Measurements from ENCODE around the gene NEK2. TPM values are rescaled to one million over a fixed set of nuclear protein-coding genes. Genes with fewer than 3 reads are reported as not detected.
"Not testable (repeated sequence)": the region's sequence is repeated elsewhere in the genome, so short reads cannot be mapped to it uniquely, and the experiment has no call there.

The NEK2 gene
- total RNA-seq, 1 donor from 2014 or later = 0.77 TPM

DNA sequence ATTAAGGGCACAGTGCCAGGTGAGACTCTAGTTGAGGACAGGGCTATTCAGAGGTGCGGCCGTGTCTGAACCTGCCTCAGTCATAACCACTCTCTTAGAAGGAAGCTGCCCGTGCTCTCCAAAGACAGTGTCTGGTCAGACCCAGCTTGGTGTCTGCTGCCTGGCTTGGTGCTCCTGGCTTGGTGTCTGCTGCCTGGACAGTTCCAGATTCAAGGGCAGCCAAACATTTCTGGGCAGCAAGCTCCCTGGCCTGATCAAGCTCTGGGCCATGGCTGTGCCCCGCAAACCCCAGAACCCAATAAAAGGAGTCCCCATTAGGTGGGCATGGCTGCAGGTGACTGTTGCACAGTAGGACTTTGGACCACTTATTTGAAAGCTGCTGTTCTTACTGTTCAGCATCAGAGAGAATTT lies 27.7 kb downstream of the NEK2 start:
- TF ChIP-seq, protein P1, sequence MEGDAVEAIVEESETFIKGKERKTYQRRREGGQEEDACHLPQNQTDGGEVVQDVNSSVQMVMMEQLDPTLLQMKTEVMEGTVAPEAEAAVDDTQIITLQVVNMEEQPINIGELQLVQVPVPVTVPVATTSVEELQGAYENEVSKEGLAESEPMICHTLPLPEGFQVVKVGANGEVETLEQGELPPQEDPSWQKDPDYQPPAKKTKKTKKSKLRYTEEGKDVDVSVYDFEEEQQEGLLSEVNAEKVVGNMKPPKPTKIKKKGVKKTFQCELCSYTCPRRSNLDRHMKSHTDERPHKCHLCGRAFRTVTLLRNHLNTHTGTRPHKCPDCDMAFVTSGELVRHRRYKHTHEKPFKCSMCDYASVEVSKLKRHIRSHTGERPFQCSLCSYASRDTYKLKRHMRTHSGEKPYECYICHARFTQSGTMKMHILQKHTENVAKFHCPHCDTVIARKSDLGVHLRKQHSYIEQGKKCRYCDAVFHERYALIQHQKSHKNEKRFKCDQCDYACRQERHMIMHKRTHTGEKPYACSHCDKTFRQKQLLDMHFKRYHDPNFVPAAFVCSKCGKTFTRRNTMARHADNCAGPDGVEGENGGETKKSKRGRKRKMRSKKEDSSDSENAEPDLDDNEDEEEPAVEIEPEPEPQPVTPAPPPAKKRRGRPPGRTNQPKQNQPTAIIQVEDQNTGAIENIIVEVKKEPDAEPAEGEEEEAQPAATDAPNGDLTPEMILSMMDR (IDR thresholded peaks at IDR 0.05) = no peak
- H3K9me3 ChIP-seq = no peaks in the 10 kb centered on the region
- intact Hi-C loops (cut with DNase I) = no loop called here

DNA sequence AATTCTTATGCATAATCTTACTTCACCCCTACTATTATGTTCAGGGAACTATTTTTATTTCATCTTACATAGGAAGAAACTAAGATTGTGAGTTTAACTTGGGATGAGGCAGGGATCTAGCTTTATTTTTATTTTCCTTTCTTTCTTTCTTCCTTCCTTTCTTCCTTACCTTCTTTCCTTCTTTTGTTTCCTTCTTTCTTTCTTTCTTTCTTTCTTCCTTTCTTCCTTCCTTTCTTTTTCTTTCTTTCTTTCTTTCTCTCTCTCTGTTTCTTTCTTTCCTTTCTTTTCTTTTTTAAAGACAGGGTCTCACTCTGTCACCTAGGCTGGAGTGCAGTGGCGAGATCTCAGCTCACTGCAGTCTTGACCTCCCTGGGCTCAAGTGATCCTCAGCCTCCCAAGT lies 28.9 kb downstream of the NEK2 start:
- ATAC-seq = no peak

More for the DNA sequence above, 27.7 kb downstream of the NEK2 start:
- H3K36me3 ChIP-seq = no peaks in the 10 kb centered on the region
- no peak overlapping the region for H3K27ac ChIP-seq
- H3K4me1 ChIP-seq = peaks cover 9% of the 10 kb centered on the region
- DNase-seq = no peak
- no peaks in the 10 kb centered on the region for H3K27me3 ChIP-seq (ENCODE audit: low read depth)
- no peak for ATAC-seq
- no peak overlapping the region for H3K4me3 ChIP-seq

DNA sequence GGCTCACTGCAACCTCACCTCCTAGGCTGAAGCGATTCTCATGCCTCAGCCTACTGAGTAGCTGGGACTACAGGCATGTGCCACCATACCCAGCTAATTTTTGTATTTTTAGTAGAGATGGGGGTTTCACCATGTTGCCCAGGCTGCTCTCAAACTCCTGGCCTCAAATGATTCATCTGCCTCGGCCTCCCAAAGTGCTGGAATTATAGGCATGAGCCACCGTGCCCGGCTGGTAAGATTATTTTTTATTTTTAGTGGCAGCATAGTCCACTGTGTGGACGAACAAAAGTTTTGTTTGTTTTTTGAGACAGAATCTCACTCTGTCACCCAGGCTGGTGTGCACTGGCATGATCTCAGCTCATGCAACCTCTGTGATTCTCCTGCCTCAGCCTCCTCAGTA lies 29.8 kb downstream of the NEK2 start:
- H3K9me3 ChIP-seq; DNase-seq; H3K4me1 ChIP-seq; H3K36me3 ChIP-seq; ATAC-seq; H3K27ac ChIP-seq; H3K27me3 ChIP-seq (ENCODE audit: low read depth); intact Hi-C loops (cut with DNase I); H3K4me3 ChIP-seq: not testable (repeated sequence)

More for the DNA sequence above, 28.9 kb downstream of the NEK2 start:
- H3K9me3 ChIP-seq = no peaks in the 10 kb centered on the region
- H3K27ac ChIP-seq = no peak overlapping the region
- no peak for DNase-seq
- H3K4me3 ChIP-seq = no peak overlapping the region
- TF ChIP-seq, protein P1 (IDR thresholded peaks at IDR 0.05) = no peak
- no peaks in the 10 kb centered on the region for H3K27me3 ChIP-seq (ENCODE audit: low read depth)
- intact Hi-C loops (cut with DNase I) = no loop called here
- H3K4me1 ChIP-seq = peaks cover 9% of the 10 kb centered on the region
- no peaks in the 10 kb centered on the region for H3K36me3 ChIP-seq

DNA sequence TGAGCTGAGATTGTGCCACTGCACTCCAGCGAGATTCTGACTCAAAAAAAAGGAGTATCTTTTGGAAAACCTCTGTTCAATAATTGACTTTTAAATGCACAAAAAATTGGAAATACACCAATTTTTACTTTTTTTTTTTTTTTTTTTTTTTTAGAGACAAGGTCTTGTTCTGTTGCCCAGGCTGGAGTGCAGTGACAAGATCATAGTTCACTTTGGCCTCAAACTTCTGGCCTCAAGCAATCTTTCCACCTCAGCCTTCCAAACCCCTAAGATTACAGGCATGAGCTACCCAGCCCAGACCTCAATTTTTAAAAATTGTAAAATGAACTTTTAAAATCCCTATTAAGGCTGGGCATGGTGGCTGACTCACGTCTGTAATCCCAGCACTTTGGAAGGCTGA lies 30.8 kb downstream of the NEK2 start:
- H3K27ac ChIP-seq = no peak overlapping the region
- no peaks in the 10 kb centered on the region for H3K9me3 ChIP-seq
- no peaks in the 10 kb centered on the region for H3K36me3 ChIP-seq
- ATAC-seq (no peak), DNase-seq (no peak)
- H3K4me1 ChIP-seq = peaks cover 9% of the 10 kb centered on the region
- H3K4me3 ChIP-seq = no peak overlapping the region
- no peaks in the 10 kb centered on the region for H3K27me3 ChIP-seq (ENCODE audit: low read depth)
- TF ChIP-seq, protein P1 (IDR thresholded peaks at IDR 0.05) = no peak
- intact Hi-C loops (cut with DNase I) = no loop called here

DNA sequence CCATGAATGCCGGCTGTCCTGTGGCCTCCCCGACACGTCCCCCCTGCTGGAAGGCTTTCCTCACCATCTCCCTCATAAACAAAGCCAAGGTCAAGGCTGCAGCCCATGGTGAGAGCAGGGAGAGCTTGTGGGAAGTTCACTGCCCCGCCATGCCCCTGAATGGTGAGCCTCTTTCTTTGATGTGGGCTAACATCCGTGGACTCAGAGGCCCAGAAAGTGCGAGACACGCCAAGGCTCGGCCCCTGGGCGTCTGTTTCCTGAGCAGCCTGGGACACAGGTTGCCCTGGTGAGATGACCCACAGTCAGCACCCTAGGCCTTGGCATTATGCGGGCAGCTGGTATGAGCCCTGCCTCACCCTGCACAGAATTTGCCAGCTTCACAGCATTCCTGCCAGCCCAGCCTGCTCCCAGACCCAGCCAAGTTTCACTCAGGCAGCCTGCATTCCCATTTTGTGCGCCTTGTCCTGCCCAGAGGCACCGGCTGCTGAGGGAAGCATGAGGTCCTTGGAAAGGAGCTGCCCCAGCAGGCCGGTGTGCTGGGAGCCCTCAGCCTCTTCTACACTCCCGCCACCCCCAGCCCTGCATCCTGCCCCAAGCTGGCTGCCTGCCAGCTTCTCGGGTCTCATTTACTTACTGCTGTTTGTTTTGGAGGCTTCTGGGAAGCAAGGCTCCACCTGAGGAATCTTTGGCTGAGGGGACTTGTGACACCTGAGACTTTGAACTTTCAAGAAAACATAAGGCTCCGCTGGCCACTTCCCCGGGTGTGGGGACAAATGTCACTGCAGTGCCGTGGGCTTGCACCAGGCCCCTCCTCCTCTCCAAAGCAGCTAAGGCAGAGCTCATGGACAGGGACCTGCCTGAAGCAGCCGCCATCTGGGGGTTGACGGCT lies 31.9 kb downstream of the NEK2 start:
- Histone ChIP-seq H3K27ac (no peak overlapping the region), H3K4me1 (peaks cover 9% of the 10 kb centered on the region), H3K9me3 (no peaks in the 10 kb centered on the region), H3K4me3 (no peak overlapping the region), H3K27me3 (ENCODE audit: low read depth) (no peaks in the 10 kb centered on the region), H3K36me3 (no peaks in the 10 kb centered on the region)
- ATAC-seq (peak; percentile 70 to 83), DNase-seq (peak; percentile 67)
- TF ChIP-seq, protein P1 (IDR thresholded peaks at IDR 0.05) = no peak
- intact Hi-C loops (cut with DNase I) = no loop called here

DNA sequence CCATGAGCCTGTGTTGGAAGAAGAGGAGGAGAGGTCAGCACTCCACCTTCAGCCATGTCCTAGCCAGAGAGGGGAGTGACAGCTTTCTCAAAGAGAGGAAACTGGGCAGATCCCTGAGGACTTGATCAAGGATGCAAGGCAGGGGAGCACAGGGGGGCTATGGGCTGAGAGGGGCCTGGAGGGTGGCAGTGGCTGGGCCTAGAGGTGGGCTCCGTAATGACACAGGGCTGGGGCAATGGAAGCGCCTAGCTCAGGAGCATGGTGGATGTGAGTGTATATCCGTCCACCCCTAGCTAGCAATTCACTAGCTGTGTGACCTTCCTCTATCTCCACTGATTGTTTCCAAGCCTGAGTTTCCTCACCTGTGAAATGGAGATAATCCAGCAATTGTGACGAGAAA lies 32.6 kb downstream of the NEK2 start:
- TF ChIP-seq, protein P1 (IDR thresholded peaks at IDR 0.05) = no peak
- no peak for DNase-seq
- H3K27me3 ChIP-seq (ENCODE audit: low read depth) = no peaks in the 10 kb centered on the region
- intact Hi-C loops (cut with DNase I) = no loop called here
- H3K27ac ChIP-seq = no peak overlapping the region
- ATAC-seq = no peak
- H3K4me3 ChIP-seq = no peak overlapping the region
- no peaks in the 10 kb centered on the region for H3K9me3 ChIP-seq
- no peaks in the 10 kb centered on the region for H3K36me3 ChIP-seq
- H3K4me1 ChIP-seq = peaks cover 9% of the 10 kb centered on the region
